H9 (cell line): ENCODE measurements around the gene ZBTB43. TPM values are rescaled to one million over a fixed set of nuclear protein-coding genes. Genes with fewer than 3 reads are reported as not detected.

Source experiments
- DNase-seq: peaks from one replicate; pipeline ENCODE4 v3.0.0-alpha.2; 2017
- H2AFZ ChIP-seq: one replicate; pipeline ENCODE4 v1.6.1; 2013; ENCODE audit warnings: mild to moderate bottlenecking, low read length, control low read depth, moderate library complexity
- H2AK5ac ChIP-seq: 2 replicates; pipeline ENCODE4 v1.6.1; 2013; ENCODE audit warnings: low read length, control low read depth, mixed read lengths; ENCODE audit not compliant: insufficient read length
- H2BK120ac ChIP-seq: one replicate; pipeline ENCODE4 v1.6.1; 2013; ENCODE audit warnings: low read depth, mild to moderate bottlenecking, low read length, control low read depth, inconsistent platforms; ENCODE audit not compliant: poor library complexity, severe bottlenecking
- H2BK12ac ChIP-seq: 2 replicates; pipeline ENCODE4 v1.6.1; 2013; ENCODE audit warnings: low read length, control low read depth, mixed read lengths, low read depth; ENCODE audit not compliant: insufficient read length
- H2BK15ac ChIP-seq: 2 replicates; pipeline ENCODE4 v1.6.1; 2013; ENCODE audit warnings: low read depth, low read length, control low read depth
- H2BK20ac ChIP-seq: one replicate; pipeline ENCODE4 v1.6.1; 2013; ENCODE audit warnings: low read depth, mild to moderate bottlenecking, low read length, control low read depth, inconsistent platforms; ENCODE audit not compliant: poor library complexity, severe bottlenecking
- H2BK5ac ChIP-seq: 2 replicates; pipeline ENCODE4 v1.6.1; 2013; ENCODE audit warnings: low read length, control low read depth, mixed read lengths; ENCODE audit not compliant: insufficient read length
- H3K14ac ChIP-seq: 2 replicates; pipeline ENCODE4 v1.6.1; 2013; ENCODE audit warnings: low read length, control low read depth; ENCODE audit not compliant: insufficient read depth
- H3K18ac ChIP-seq: 2 replicates; pipeline ENCODE4 v1.6.1; 2013; ENCODE audit warnings: low read depth, mild to moderate bottlenecking, mixed read lengths, low read length, control low read depth; ENCODE audit not compliant: insufficient read length
- H3K23ac ChIP-seq: 2 replicates; pipeline ENCODE4 v1.6.1; 2013; ENCODE audit warnings: low read length, control low read depth, mixed read lengths, low read depth; ENCODE audit not compliant: insufficient read length
- H3K23me2 ChIP-seq: 2 replicates; pipeline ENCODE4 v1.6.1; 2013; ENCODE audit warnings: low read depth, mild to moderate bottlenecking, mixed read lengths, low read length, control low read depth; ENCODE audit not compliant: insufficient read length, poor library complexity, severe bottlenecking
- H3K27ac ChIP-seq: 2 replicates; pipeline ENCODE4 v1.5.1; 2013; ENCODE audit warnings: low read length, control low read depth, mixed read lengths, low read depth; ENCODE audit not compliant: insufficient read length
- H3K27me3 ChIP-seq: 2 replicates; pipeline ENCODE4 v1.6.1; 2013; ENCODE audit warnings: low read length, control low read depth, inconsistent platforms; ENCODE audit not compliant: insufficient read depth
- H3K4ac ChIP-seq: 2 replicates; pipeline ENCODE4 v1.6.1; 2013; ENCODE audit warnings: low read depth, mild to moderate bottlenecking, control low read depth, inconsistent platforms, low read length, moderate library complexity
- H3K4me1 ChIP-seq: 2 replicates; pipeline ENCODE4 v1.6.1; 2013; ENCODE audit warnings: low read length, control low read depth, inconsistent platforms; ENCODE audit not compliant: insufficient read depth
- H3K4me2 ChIP-seq: 2 replicates; pipeline ENCODE4 v1.6.1; 2013; ENCODE audit warnings: low read length, control low read depth, mixed read lengths; ENCODE audit not compliant: insufficient read length, insufficient read depth
- H3K56ac ChIP-seq: 2 replicates; pipeline ENCODE4 v1.6.1; 2013; ENCODE audit warnings: low read depth, mild to moderate bottlenecking, mixed read lengths, low read length, control low read depth; ENCODE audit not compliant: insufficient read length
- H3K79me1 ChIP-seq: 2 replicates; pipeline ENCODE4 v1.6.1; 2013; ENCODE audit warnings: low read depth, mild to moderate bottlenecking, moderate library complexity, low read length, control low read depth, inconsistent platforms; ENCODE audit not compliant: insufficient read depth, poor library complexity, severe bottlenecking
- H3K79me2 ChIP-seq: 2 replicates; pipeline ENCODE4 v1.6.1; 2013; ENCODE audit warnings: low read length, control low read depth, inconsistent platforms; ENCODE audit not compliant: insufficient read depth
- H3K9ac ChIP-seq: 2 replicates; pipeline ENCODE4 v1.6.1; 2013; ENCODE audit warnings: low read length, control low read depth, mixed read lengths; ENCODE audit not compliant: insufficient read length; ENCODE audit errors: extremely low read depth
- H3K9me3 ChIP-seq: one replicate; pipeline ENCODE4 v1.6.1; 2013; ENCODE audit warnings: low read depth, low read length, inconsistent platforms; ENCODE audit not compliant: control insufficient read depth
- H3T11ph ChIP-seq: one replicate; pipeline ENCODE4 v1.6.1; 2013; ENCODE audit warnings: mild to moderate bottlenecking, low read length, control low read depth, inconsistent platforms
- H4K20me1 ChIP-seq: one replicate; pipeline ENCODE4 v1.6.1; 2013; ENCODE audit not compliant: control insufficient read depth, insufficient read length, insufficient read depth
- H4K5ac ChIP-seq: 2 replicates; pipeline ENCODE4 v1.6.1; 2013; ENCODE audit warnings: low read depth, mild to moderate bottlenecking, mixed read lengths, low read length, control low read depth; ENCODE audit not compliant: insufficient read length
- H4K8ac ChIP-seq: replicated peaks from 2 replicates; pipeline ENCODE4 v1.6.1; 2013; ENCODE audit warnings: low read length, control low read depth, mixed read lengths, low read depth; ENCODE audit not compliant: insufficient read length
- H4K91ac ChIP-seq: 2 replicates; pipeline ENCODE4 v1.6.1; 2013; ENCODE audit warnings: low read depth, mild to moderate bottlenecking, moderate library complexity, mixed read lengths, low read length, control low read depth; ENCODE audit not compliant: insufficient read length
- H3K27ac Mint-ChIP-seq, 3 experiments: 2 replicates in 2 of 3; 3 replicates in 1 of 3; pipeline ENCODE4 v1.8.0; 2020 to 2021; ENCODE audit warnings: mixed read lengths in 3 of 3, mild to moderate bottlenecking in 1 of 3, moderate library complexity in 1 of 3
- H3K27me3 Mint-ChIP-seq: 2 replicates; pipeline ENCODE4 v1.8.0; 2021; ENCODE audit warnings: low read depth, mild to moderate bottlenecking, moderate library complexity, mixed read lengths
- H3K36me3 Mint-ChIP-seq, 3 experiments: 2 replicates in 2 of 3; 3 replicates in 1 of 3; pipeline ENCODE4 v1.8.0; 2020 to 2021; ENCODE audit warnings: low read depth in 3 of 3, mixed read lengths in 3 of 3; ENCODE audit not compliant: insufficient read depth in 1 of 3
- H3K4me1 Mint-ChIP-seq, 2 experiments: 2 replicates each; pipeline ENCODE4 v1.8.0; 2020; ENCODE audit warnings: mixed read lengths in 2 of 2
- H3K4me3 Mint-ChIP-seq, 2 experiments: 2 replicates in 1 of 2; 3 replicates in 1 of 2; pipeline ENCODE4 v1.8.0; 2020 to 2021; ENCODE audit warnings: mild to moderate bottlenecking in 2 of 2, mixed read lengths in 2 of 2, moderate library complexity in 1 of 2
- H3K9me3 Mint-ChIP-seq, 2 experiments: 2 replicates in 1 of 2; 3 replicates in 1 of 2; pipeline ENCODE4 v1.8.0; 2020; ENCODE audit warnings: mild to moderate bottlenecking in 2 of 2, mixed read lengths in 2 of 2, moderate library complexity in 1 of 2
- WGBS: extraction: QIAGEN DNeasy Blood & Tissue Kit; methylation state at CpG from one replicate; pipeline ENCODE4 v1.1.7; 2013; ENCODE audit warnings: missing lambda C conversion rate, low lambda C conversion rate, mixed read lengths; ENCODE audit not compliant: insufficient read length; ENCODE audit errors: extremely low coverage; 5-methylcytosine and 5-hydroxymethylcytosine counted together
- total RNA-seq: library from RNA; stranded (reverse); gene quantifications from 2 replicates; pipeline ENCODE4 v1.2.1, GENCODE V29; 2021
- TF ChIP-seq, protein P1 (sequence below): fragments of 200-600 bp; sonication (generic); conservative IDR thresholded peaks from 3 replicates; pipeline ENCODE4 v1.8.0; 2021; ENCODE audit warnings: antibody characterized with exemption, mild to moderate bottlenecking

The ZBTB43 gene
- total RNA-seq, 1 experiment from 2014 or later, result 15.7 TPM

- no CpG with 5 or more reads among the region's 29 CpGs for WGBS
- H3K9ac ChIP-seq, result no peak overlapping the region
- H4K91ac ChIP-seq, result no peak overlapping the region
- H3K4me1 Mint-ChIP-seq, result peaks cover 0 to 11% of the 10 kb centered on the region in 2 experiments; a peak in 3 of 4 replicates
- no peaks in the 10 kb centered on the region for H4K20me1 ChIP-seq
- no peak overlapping the region for H3K4ac ChIP-seq
- H3K79me2 ChIP-seq, result no peaks in the 10 kb centered on the region
- DNase-seq, result peak; percentile 91
- H2BK12ac ChIP-seq, result no peak overlapping the region
- no peak overlapping the region for H2AK5ac ChIP-seq
- H3K27me3 ChIP-seq, result no peaks in the 10 kb centered on the region
- H3K14ac ChIP-seq, result no peak overlapping the region; the same call in 1 of the 2 replicates
- no peak overlapping the region for H2BK20ac ChIP-seq
- no peak overlapping the region for H3K4me2 ChIP-seq
- H3K27me3 Mint-ChIP-seq, result peaks cover 35% of the 10 kb centered on the region
- no peak overlapping the region; a peak in 1 of 7 replicates for H3K27ac Mint-ChIP-seq
- no peak overlapping the region for H3K23ac ChIP-seq
- H3T11ph ChIP-seq, result no peak overlapping the region
- H3K18ac ChIP-seq, result no peak overlapping the region
- no peaks in the 10 kb centered on the region for H3K36me3 Mint-ChIP-seq
- H4K8ac ChIP-seq, result no peak overlapping the region
- no peak overlapping the region for H3K27ac ChIP-seq
- H2BK15ac ChIP-seq, result no peak overlapping the region
- TF ChIP-seq, protein P1, sequence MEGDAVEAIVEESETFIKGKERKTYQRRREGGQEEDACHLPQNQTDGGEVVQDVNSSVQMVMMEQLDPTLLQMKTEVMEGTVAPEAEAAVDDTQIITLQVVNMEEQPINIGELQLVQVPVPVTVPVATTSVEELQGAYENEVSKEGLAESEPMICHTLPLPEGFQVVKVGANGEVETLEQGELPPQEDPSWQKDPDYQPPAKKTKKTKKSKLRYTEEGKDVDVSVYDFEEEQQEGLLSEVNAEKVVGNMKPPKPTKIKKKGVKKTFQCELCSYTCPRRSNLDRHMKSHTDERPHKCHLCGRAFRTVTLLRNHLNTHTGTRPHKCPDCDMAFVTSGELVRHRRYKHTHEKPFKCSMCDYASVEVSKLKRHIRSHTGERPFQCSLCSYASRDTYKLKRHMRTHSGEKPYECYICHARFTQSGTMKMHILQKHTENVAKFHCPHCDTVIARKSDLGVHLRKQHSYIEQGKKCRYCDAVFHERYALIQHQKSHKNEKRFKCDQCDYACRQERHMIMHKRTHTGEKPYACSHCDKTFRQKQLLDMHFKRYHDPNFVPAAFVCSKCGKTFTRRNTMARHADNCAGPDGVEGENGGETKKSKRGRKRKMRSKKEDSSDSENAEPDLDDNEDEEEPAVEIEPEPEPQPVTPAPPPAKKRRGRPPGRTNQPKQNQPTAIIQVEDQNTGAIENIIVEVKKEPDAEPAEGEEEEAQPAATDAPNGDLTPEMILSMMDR, result peak; percentile 98
- no peak overlapping the region for H4K5ac ChIP-seq
- no peaks in the 10 kb centered on the region for H3K9me3 Mint-ChIP-seq
- H3K23me2 ChIP-seq, result no peaks in the 10 kb centered on the region
- no peak overlapping the region for H3K56ac ChIP-seq
- no peaks in the 10 kb centered on the region for H3K9me3 ChIP-seq
- H2BK120ac ChIP-seq, result no peak overlapping the region
- no peak overlapping the region for H2AFZ ChIP-seq
- H2BK5ac ChIP-seq, result no peak overlapping the region
- no peak overlapping the region for H3K4me3 Mint-ChIP-seq
- no peaks in the 10 kb centered on the region for H3K79me1 ChIP-seq
- H3K4me1 ChIP-seq, result no peaks in the 10 kb centered on the region
Observed at GRCh38 chr9:126781186-126782052, 23.4 kb upstream of the ZBTB43 start.
